NCI-H446 (cell line): ENCODE data around the gene RPS18.
"Not testable (repeated sequence)": the region's sequence is repeated elsewhere in the genome, so short reads cannot be mapped to it uniquely, and the experiment has no call there.

Experiments
- DNase-seq, 2 experiments: peaks; one replicate each; lab custom pipeline; 2025; lab: John Stamatoyannopoulos, UW

The RPS18 gene

GRCh38 chr6:33271468-33272274 lies at the start of gene RPS18, which contains the start of gene VPS52:
Gene RPS18, plus strand, starts transcription at chr6:33272075. Its CDS starts 45 bp downstream, at chr6:33272120.
Gene VPS52, minus strand, starts transcription at chr6:33271876. Its CDS starts 201 bp downstream, at chr6:33271675.
- peak; percentile 98 for DNase-seq

GRCh38 chr6:33226503-33227120 lies 45.3 kb upstream of the RPS18 start:
- not testable (repeated sequence) for DNase-seq

DNA sequence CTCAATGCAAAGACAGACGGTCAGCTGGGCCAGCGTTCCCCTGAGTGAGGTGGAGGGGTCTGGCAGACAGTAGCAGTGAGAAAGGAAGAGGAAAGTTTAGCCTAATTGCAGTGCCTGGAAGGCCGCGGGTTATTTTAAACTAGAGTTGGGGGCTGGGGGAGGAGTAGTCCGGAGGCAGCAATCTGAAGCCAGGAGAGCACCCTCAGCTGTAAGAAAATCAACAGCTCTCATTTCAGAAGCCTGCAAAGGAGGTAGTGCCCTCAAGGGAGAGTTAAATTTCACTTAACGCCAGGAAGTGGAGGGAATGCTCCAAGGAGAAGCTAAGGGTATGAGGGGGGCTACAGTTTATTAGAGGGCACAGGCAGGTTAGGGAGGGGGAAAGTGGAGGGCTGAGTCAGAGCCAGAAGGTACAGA lies 36.6 kb upstream of the RPS18 start:
- DNase-seq = no peak

DNA sequence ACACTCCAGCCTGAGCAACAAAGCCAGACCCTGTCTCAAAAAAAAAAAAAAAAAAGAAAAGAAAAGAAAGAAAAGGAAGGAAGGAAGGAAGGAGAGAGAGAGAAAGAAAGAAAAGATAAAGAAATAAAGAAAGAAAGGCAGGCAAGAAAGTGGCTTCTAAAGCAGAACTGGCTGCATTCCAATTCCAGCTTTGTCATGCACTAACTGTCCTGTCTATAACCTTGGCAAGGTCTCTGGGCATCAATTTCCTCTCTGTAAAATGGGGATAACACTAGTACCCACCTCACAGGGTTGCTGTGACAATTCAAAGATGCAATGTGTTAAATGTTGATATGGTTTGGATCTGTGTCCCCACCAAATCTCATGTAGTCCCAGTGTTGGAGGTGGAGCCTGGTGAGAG lies 35.5 kb upstream of the RPS18 start:
- DNase-seq = no peak

DNA sequence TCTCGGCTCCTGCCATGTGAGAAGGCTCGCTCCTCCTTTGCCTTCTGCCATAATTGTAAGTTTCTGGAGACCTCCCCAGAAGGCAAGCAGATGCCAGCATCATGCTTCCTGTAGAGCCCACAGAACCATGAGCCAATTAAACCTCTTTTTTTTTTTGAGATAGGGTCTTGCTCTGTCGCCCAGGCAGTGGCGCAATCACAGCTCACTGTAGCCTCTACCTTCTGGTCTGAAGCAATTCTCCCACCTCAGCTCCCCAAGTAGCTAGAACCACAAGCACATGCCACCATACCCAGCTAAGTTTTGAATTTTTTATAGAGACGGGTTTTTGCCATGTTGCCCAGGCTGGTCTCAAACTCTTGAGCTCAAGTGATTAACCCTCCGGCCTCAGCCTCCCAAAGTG lies 35.0 kb upstream of the RPS18 start:
- no peak for DNase-seq

- no peak for DNase-seq
Measured at GRCh38 chr6:33237741-33238140, 34.1 kb upstream of the RPS18 start.

- DNase-seq = no peak
Measured at GRCh38 chr6:33241968-33242367, 29.9 kb upstream of the RPS18 start.

DNA sequence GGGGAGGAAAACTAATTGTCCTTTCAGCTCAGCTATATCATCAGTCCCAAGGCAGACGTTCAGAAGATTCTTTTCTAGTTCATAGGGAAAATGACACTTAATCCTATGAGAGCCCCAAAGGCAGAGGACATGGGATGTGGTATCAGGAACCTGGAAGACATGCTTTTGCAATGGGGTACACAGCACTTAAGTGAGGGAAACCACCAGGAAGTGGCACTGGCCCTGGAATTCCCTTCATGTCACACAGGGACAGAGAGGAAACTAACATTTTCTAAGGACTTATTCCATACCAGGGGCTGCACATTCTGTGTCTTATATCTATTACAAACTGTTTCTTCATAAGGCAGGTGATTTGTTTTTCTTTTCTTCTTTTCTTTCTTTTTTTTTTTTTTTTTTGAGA lies 28.4 kb upstream of the RPS18 start:
- no peak for DNase-seq

GRCh38 chr6:33247977-33248642 lies 23.8 kb upstream of the RPS18 start:
- DNase-seq = peak; percentile 78 to 89

DNA sequence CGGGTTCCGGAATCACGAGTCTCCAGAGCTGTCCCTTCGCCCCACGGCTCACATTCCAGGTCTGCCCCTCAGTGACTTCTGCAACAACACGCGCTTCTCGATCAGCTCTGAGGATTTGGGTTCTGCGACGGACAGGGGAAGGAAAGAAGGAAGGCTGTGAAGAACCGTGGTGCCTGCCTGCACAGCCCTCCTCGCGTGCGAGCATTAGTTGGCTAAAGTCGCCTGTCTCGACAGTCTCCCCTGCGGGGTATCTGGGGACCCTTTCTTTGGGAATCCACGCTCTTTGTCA lies 23.3 kb upstream of the RPS18 start:
- peak in 1 of 2 experiments; percentile 62 for DNase-seq

- DNase-seq = peak; percentile 99
Measured at GRCh38 chr6:33248932-33249731, 22.7 kb upstream of the RPS18 start.

GRCh38 chr6:33249732-33250630 lies 21.9 kb upstream of the RPS18 start:
- peak in 1 of 2 experiments; percentile 10 for DNase-seq

- no peak for DNase-seq
Measured at GRCh38 chr6:33250731-33251130, 21.1 kb upstream of the RPS18 start.

GRCh38 chr6:33251395-33252012 lies 20.4 kb upstream of the RPS18 start:
- no peak for DNase-seq

DNA sequence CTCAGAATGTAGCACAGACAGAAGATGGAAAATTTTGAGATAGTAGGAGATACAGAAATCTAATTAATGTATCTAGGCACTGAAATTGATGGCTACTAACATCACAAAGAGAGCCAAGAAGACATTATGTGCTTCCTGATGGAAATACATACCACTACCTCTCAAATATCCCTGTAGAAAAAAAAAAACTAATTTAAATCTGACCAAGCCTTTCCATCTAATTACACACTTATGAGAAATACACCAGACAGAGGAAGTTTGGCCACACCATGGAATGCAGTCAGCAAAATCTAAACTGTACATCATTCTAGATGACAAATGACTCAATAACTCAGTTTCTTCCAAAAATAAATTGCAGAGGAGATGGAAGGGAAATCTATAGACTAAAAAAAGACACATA lies 19.1 kb upstream of the RPS18 start:
- no peak for DNase-seq

DNA sequence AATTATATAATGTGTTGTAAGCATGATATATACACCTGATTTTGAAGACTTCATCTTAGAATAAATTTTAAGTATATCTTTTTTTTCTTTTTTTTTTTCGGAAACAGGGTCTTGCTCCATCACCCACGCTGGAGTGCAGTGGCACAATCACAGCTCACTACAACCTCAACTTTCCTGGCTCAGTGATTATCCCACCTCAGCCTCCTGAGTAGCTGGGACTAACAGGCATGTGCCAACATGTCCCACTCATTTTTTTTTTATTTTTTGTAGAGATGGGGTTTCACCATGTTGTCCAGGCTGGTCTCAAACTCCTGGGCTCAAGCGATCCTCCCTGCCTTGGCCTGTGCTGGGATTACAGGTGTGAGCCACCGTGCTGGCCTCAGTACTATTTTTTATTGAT lies 17.3 kb upstream of the RPS18 start:
- no peak for DNase-seq

- no peak for DNase-seq
Measured at GRCh38 chr6:33259032-33259431, 12.8 kb upstream of the RPS18 start.

DNA sequence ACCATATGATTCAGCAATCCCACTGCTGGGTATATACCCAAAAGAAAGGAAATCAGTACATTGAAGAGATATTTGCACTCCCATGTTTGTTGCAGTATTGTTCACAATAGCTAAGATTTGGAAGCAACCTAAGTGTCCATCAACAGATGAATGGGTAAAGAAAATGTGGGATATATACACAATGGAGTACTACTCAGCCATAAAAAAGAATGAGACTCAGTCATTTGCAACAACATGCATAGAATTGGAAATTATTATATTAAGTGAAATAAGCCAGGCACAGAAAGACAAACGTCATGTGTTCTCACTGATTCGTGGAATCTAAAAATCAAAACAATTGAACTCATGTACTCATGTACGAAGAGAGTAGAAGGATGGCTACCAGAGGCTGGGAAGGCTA lies 9.4 kb upstream of the RPS18 start:
- not testable (repeated sequence) for DNase-seq

GRCh38 chr6:33264015-33264414 lies 7.9 kb upstream of the RPS18 start:
- DNase-seq = no peak

- peak in 1 of 2 experiments; percentile 52 for DNase-seq
Measured at GRCh38 chr6:33271117-33271467, 783 bp upstream of the RPS18 start.
